ENCODE data around the gene CDH4.
"Not testable (repeated sequence)": the region's sequence is repeated elsewhere in the genome, so short reads cannot be mapped to it uniquely, and the experiment has no call there.

The CDH4 gene

DNA sequence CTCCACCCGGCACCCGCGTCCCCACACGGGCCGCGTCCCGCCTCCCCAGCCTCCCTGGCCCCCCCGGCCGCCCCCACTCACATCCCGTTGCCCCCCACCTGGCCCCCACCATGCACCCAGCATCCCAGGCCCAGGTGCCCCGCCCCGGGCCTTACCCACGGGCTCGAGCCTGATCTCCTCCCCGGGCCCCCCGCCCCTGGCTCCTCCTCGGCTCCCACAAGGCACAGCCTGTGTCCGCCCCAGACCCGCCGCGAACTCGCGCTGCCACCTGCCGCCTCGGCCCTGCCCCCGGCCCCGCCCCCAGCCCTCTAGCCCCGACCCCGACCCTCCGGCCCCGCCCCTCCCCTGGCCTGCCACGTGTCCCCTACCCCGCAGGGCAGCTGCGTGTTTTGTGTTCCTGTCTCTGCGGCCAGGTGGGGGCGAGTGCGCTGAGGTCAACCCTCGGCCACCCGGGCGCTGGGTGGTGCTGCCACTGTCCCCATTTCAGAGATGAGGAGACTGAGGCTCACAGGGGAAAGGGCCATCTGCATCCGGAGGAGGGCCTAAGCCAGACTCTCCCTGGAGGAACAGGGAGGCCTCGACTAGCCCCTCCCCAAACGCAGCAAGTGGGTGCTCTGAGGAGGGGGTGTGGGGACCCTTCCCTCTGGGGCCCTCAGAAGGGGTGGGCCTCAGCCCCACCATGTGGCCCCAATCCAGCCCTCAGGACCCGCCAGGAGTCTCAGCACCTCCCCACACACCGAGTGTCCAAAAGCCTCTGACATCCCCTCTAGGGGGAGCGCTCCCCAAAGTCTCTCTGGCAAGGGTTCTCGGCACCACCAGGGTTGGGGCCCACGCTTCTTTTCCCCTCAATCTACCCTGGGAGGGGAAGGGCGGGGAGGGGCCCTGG is 713.8 kb downstream of the CDH4 start:
- no peak for DNase-seq (ENCODE audit: low spot score)

DNA sequence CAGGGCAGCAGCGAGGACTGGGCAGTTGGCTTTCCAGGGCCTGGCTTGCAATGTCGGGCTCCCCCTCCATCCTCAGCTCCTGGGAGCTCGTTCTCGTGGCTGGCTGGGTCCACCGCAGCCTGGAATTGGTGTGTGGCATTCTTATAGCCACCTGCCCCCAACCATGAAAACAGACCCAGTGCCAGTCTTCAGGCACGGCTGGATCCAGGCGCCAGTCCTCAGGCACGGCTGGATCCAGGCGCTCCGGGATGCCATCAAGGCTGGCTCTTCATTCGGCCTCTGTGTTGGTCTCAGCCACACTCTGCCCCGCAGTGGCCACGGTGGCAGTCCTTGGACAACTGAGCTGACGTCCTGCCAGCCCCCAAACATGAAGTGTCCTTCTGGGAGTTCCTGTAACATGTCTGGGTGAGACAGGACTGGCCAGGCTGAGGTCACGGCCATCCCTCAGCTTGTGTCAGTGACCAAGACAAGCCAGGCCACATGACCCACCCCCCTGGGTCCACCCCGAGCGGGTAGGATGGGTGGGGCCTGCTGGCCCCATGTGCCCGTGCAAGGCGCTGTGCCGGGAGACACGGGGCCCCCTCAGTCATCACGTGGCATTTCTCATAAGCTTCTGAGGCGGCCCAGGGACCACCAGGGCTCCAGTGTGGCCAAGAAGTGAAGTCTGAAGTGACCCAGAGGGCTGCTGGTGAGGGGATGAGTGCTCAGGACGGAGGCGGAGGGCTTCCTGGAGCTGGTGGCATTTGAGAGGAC is 714.6 kb downstream of the CDH4 start:
- no peak for DNase-seq (ENCODE audit: low spot score)

DNA sequence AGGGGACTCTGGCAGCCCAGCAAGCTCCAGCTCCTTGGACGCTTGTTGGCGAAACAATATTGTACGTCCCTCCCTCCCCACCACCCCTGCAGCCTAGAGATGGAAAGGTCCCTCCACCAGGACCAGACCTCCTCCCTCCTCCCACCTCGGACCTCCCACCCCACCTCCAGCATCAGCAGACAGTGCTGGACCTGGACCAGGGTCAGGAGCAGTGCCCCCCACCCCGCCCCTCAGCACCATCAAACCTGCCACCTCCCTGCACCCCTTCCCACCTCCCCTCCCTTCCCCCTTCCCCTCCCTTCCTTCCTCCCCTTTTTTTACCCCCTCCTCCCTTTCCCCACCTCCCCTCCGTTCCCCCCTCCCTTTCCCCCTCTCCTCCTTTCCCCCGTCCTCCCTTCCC is 715.2 kb downstream of the CDH4 start:
- no peak for DNase-seq (ENCODE audit: low spot score)

DNA sequence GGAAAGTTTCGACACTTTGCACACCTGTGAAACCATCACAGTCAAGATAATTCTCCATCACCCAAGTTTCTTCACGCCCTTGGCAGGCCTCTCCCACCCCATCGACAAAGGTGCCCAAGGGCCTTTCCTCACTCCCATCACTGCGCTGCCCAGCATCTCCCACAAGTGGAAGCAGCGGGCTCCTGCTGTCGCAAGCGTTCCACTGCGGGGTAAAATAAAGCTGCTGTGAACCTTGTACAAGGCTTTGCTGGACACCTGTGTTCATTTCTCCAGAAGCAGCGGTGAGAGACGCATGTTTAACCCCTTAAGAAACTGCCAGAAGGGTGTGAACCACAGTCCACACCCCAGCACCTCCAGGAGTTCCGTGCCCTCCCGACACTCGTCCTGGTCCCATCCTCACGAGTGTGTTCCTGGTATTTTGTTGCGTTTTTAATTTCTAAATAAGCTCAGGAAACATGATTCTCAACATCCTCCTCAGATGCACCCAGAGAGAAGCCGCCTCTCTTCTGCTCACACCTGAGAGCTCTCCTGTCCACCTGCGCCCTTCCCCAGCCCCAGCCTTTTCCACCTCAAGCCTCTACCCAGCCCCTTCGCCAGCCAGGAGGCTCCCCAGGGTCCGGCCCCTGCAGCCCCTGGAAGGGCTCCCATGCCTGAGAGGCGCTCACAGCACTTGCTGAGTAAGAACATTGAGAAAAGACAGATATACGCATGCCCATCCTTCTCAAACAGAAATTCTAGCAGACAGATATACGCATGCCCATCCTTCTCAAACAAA is 716.2 kb downstream of the CDH4 start:
- no peak for DNase-seq (ENCODE audit: low spot score)

DNA sequence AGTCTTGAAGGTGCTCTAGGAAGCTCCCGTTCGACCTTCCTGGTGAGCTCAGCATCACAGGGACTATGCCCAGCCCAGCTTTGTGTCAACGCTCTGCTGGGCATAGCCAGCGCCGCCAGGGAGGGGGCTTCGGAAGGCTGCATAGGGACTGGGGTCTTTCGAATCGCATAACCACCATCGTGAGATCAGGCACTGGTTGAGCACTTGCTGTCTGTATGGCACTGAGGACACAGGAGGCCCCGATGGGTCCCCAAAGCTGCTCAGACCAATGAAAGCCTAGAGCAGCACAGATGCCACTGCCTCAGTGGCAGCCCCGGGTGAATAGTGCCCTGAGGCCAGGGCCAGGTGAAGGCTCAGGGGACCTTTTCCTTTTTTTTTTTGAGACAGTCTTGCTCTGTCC is 716.9 kb downstream of the CDH4 start:
- DNase-seq (ENCODE audit: low spot score), result no peak

DNA sequence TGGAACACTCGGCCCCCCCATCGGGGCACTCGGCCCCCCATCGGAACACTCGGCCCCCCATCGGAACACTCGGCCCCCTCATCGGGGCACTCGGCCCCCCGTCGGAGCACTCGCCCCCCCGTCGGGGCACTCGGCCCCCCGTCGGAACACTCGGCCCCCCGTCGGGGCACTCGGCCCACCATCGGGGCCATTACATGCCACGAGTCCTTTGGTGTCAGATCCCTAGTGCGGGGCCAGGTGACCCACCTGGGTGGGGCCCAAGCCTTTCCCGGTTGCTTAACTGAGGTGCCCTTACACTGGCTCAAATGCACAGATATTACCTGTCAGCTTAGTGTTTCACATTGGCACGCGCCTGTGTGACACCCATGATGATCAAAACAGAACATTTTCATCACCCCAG is 717.7 kb downstream of the CDH4 start:
- no peak for DNase-seq (ENCODE audit: low spot score)

- DNase-seq (ENCODE audit: low spot score), result no peak
These were observed 718.3 kb downstream of the CDH4 start for GRCh38 chr20:61970357-61970756.

GRCh38 chr20:61971595-61971994 is 719.5 kb downstream of the CDH4 start:
- DNase-seq (ENCODE audit: low spot score), result not testable (repeated sequence)

GRCh38 chr20:61972636-61973508 is 720.8 kb downstream of the CDH4 start:
- no peak for DNase-seq (ENCODE audit: low spot score)

- DNase-seq (ENCODE audit: low spot score), result no peak
These were observed 721.7 kb downstream of the CDH4 start for GRCh38 chr20:61973515-61974356.

DNA sequence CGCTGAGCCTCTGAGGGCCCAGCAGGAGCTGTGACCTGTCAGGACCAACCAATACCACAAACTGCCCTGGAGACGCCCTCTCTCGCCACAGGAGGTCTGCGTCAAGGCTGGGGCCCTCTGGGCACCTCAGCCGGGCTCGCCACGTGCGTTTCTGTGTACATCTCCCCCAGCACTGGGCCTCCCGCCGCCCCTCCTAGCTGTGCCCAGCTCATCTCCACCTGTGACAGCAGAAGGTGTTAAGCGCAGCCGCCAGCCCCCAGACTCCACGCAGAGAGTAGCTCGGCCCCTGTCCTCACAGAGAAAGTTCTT is 722.2 kb downstream of the CDH4 start:
- DNase-seq (ENCODE audit: low spot score), result no peak

DNA sequence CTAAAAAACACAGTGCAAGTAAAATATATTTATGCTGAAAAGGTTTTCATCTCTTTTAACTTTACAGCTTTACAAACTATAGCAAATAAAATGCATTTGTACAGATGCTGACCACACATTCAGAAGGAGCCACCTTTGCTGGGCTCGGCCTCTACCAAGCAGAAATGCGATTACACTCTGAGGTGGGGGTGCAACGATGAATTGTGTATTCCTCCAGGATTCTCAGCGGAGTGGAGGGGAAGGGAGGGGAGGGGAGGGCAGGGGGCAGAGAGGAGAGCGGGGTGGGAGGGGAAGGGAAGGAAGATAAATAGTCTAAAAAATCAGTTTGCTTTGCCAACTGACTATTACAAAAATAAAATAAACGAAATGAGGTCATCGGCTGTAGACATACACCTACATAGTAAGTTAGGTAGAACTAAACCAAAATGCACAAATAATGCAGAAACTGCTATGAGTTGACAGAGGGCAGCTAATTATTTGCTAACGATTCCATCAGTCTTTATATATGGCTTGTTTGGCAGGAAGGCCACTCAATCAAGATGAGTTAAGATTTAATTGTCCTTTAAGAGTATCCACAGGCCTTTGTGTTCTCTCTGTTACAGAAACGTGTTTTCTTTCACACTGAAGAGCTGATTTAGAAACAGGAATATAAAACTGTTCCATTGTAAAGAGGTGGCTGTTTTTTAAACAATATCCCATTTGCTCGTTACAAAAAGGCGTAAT is 723.5 kb downstream of the CDH4 start:
- no peak for DNase-seq (ENCODE audit: low spot score)

GRCh38 chr20:61976263-61976643 is 724.2 kb downstream of the CDH4 start:
- DNase-seq (ENCODE audit: low spot score), result no peak

GRCh38 chr20:61976644-61977418 is 724.8 kb downstream of the CDH4 start:
- no peak for DNase-seq (ENCODE audit: low spot score)

GRCh38 chr20:61977419-61977786 is 725.3 kb downstream of the CDH4 start:
- DNase-seq (ENCODE audit: low spot score), result no peak

DNA sequence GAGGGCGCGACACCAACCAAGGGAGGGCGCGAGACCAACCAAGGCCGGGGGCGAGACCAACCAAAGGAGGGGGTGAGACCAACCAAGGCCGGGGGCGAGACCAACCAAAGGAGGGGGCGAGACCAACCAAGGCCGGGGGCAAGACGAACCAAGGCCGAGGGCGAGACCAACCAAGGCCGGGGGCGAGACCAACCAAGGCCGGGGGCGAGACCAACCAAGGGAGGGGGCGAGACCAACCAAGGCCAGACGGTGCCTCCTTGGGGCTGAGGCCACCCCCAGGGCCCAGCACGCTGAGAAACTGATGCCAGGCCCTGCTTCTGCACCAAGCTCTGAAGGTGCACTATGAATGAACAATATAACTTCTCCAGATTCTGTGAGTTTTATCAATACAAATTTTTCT is 726.4 kb downstream of the CDH4 start:
- DNase-seq (ENCODE audit: low spot score), result no peak

DNA sequence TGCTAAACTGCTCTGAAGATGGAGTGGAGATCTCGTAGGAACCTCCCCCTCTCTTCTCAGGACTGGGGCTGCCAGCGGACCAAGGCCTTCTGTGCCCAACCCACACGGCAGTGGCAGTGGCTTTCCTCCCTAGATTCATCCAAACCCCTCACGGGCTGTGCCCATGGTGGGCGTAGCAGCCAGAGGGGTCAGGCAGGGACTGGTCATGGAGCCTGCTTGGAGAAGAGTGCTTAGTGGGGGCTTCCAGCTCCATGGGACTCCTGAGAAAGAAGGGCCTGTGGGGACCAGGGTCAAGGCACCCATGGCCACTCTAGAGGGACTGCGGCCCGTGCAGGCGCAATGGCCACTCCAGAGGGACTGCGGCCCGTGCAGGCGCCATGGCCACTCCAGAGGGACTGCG is 727.0 kb downstream of the CDH4 start:
- DNase-seq (ENCODE audit: low spot score), result no peak

DNA sequence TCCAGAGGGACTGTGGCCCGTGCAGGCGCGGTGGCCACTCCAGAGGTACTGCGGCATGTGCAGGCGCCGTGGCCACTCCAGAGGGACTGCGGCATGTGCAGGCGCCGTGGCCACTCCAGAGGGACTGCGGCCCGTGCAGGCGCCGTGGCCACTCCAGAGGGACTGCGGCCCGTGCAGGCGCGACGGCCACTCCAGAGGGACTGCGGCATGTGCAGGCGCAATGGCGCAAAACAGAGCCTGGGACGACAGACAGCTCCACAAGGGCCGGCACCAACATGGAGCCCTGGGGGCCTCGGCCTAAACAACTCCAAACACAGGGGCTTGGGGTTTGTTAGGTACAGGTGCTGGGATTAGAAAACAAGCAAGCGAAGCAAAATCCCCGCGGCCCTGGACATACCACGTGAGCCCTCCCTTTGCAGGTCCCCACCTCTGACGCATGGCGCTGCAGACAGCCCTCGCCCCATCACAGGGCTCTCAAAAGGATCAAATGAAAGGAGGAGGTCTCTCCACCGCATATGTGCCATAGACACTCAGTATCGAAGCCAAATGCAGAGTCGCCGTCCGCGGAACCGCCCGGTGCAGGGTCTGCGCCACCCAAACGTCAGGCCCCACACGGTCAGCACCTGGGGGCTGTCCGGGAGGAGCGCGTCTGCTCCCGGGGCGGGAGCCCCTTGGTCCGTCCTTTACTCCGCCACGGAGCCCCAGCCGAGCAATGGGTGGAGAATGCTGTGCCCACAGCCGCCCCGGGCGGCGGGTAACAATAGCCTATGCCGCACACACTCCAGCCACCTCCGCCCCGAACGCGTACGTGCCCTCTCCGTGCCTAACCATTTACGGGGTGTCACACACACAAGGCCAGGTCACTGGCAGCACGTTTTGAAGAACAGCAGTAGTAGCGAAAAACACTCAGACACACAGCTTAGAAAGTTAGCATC is 727.9 kb downstream of the CDH4 start:
- no peak for DNase-seq (ENCODE audit: low spot score)
